ENCODE measurements around the gene CBFA2T2. TPM values are rescaled to one million over a fixed set of nuclear protein-coding genes. Genes with fewer than 3 reads are reported as not detected.
"Not testable (repeated sequence)": the region's sequence is repeated elsewhere in the genome, so short reads cannot be mapped to it uniquely, and the experiment has no call there.

The CBFA2T2 gene
- total RNA-seq, 1 experiment from 2014 or later: 7.5 TPM

DNA sequence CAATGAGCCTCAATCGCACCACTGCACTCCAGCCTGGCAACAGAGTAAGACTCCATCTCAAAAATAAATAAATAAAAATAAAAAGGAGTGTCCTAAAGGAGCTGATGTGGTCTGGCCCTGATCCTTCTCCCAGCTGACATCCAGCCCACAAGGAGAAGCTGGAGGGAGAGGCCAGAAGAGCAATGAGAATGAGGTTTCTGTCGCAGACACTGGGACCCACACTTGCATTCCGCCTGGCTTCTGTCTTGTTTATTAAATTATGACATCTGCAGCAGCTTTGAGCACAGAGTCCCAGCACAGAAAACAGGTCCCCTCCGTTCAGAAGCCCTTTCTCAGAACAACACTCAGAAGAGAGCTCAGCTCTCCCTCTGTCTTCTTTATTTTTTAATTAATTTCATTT, 206.6 kb downstream of the CBFA2T2 start:
- Histone ChIP-seq H3K36me3 (replicated peaks; ENCODE audit: control insufficient read depth, insufficient read depth, low read length) (no peaks in the 10 kb centered on the region), H3K4me3 (ENCODE audit: insufficient read depth, low read depth, low read length) (no peak overlapping the region), H3K27me3 (ENCODE audit: control insufficient read depth, insufficient read depth, low read length) (no peaks in the 10 kb centered on the region; the same call in 1 of the 2 replicates)
- no peak for DNase-seq

DNA sequence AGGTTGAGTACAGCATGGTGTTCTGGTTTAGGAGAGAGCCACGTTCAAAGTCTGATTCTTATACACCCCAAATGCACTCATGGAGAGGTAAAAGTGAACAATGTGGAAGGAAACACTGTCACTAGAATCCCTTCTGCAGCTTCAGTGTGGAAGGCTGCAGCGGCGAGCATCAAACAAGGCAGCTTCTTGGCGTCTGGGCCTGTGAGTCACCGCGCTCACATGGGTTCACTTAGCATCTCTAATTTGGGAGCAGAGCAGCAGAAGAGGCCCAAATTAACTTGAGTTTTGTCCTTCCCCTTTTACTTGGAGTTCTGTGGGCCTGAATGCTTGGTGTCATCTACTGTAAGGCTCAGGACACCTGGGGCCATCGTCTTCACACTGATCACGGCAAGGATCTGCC, 207.2 kb downstream of the CBFA2T2 start:
- no peak overlapping the region for H3K4me3 ChIP-seq (ENCODE audit: insufficient read depth, low read depth, low read length)
- no peaks in the 10 kb centered on the region; the same call in 1 of the 2 replicates for H3K27me3 ChIP-seq (ENCODE audit: control insufficient read depth, insufficient read depth, low read length)
- DNase-seq: no peak

GRCh38 chr20:33698966-33699365, 209.1 kb downstream of the CBFA2T2 start:
- not testable (repeated sequence) for H3K4me3 ChIP-seq (ENCODE audit: insufficient read depth, low read depth, low read length); H3K27me3 ChIP-seq (ENCODE audit: control insufficient read depth, insufficient read depth, low read length); DNase-seq; H3K36me3 ChIP-seq (replicated peaks; ENCODE audit: control insufficient read depth, insufficient read depth, low read length)

More for the DNA sequence above, 207.2 kb downstream of the CBFA2T2 start:
- H3K36me3 ChIP-seq (replicated peaks; ENCODE audit: control insufficient read depth, insufficient read depth, low read length): no peaks in the 10 kb centered on the region

Other genes with a start within 250 kb of the CBFA2T2 start
- gene BPIFB1, start 206.9 kb upstream of the CBFA2T2 start, total RNA-seq (2014; rRNA removed; shearing (Covaris generic)): not detected in 2 replicates
- gene CDK5RAP1, start 88.6 kb upstream of the CBFA2T2 start, total RNA-seq (2014; rRNA removed; shearing (Covaris generic)): 49.9 and 57.2 TPM in 2 replicates
- gene SNTA1, start 46.3 kb upstream of the CBFA2T2 start, total RNA-seq (2014; rRNA removed; shearing (Covaris generic)): 3.8 and 6.0 TPM in 2 replicates
- 0.11 TPM in 1 of 2 replicates, not detected in the other for gene C20orf144, start 172.2 kb downstream of the CBFA2T2 start, total RNA-seq (2014; rRNA removed; shearing (Covaris generic))
- gene ACTL10, start 176.8 kb downstream of the CBFA2T2 start, total RNA-seq (2014; rRNA removed; shearing (Covaris generic)): 1.3 and 1.4 TPM in 2 replicates
- 39.9 and 56.7 TPM in 2 replicates for gene NECAB3, start 184.3 kb downstream of the CBFA2T2 start, total RNA-seq (2014; rRNA removed; shearing (Covaris generic))
- 51.8 and 57.8 TPM in 2 replicates for gene E2F1, start 196.3 kb downstream of the CBFA2T2 start, total RNA-seq (2014; rRNA removed; shearing (Covaris generic))
- gene PXMP4, start 230.2 kb downstream of the CBFA2T2 start, total RNA-seq (2014; rRNA removed; shearing (Covaris generic)): under 0.01 TPM in 1 of 2 replicates, not detected in the other
- 6.7 and 7.0 TPM in 2 replicates for gene ZNF341, start 241.9 kb downstream of the CBFA2T2 start, total RNA-seq (2014; rRNA removed; shearing (Covaris generic))

Data from H7 (cell line).